Erythroblast (primary cell): ENCODE measurements around the gene EP400.
"Not testable (repeated sequence)": the region's sequence is repeated elsewhere in the genome, so short reads cannot be mapped to it uniquely, and the experiment has no call there.

Experiments used
- DNase-seq, 2 experiments: peaks; one replicate each; lab custom pipeline; 2025; lab: John Stamatoyannopoulos, UW
- GATA1 ChIP-seq: IDR thresholded peaks from 2 replicates; pipeline ENCODE4 v1.6.1; 2011; ENCODE audit warnings: low read depth, mild to moderate bottlenecking, control low read depth, low read length, moderate library complexity
- POLR2A ChIP-seq: IDR thresholded peaks from 2 replicates; pipeline ENCODE4 v1.6.1; 2011; ENCODE audit warnings: mild to moderate bottlenecking, low read length

EP400 gene

GRCh38 chr12:132071830-132072384, 122.2 kb downstream of the EP400 start:
- no peak for DNase-seq

GRCh38 chr12:132074216-132074615, 124.5 kb downstream of the EP400 start:
- TF ChIP-seq POLR2A = no peak
- TF ChIP-seq GATA1 = no peak
- no peak for DNase-seq

More at GRCh38 chr12:132071830-132072384, 122.2 kb downstream of the EP400 start:
- TF ChIP-seq GATA1 (no peak), POLR2A (no peak)

GRCh38 chr12:132075026-132075713, 125.4 kb downstream of the EP400 start:
- no peak for TF ChIP-seq GATA1
- no peak for TF ChIP-seq POLR2A
- DNase-seq = peak in 1 of 2 experiments; percentile 13

GRCh38 chr12:132075714-132076553, 126.2 kb downstream of the EP400 start:
- TF ChIP-seq POLR2A (no peak), GATA1 (no peak)
- DNase-seq = no peak

- DNase-seq = peak; percentile 14 to 35
- TF ChIP-seq POLR2A (no peak), GATA1 (no peak)
Measured at GRCh38 chr12:132076711-132077110, 127.0 kb downstream of the EP400 start.

- no peak for TF ChIP-seq GATA1
- TF ChIP-seq POLR2A = no peak
- DNase-seq = no peak
Measured at GRCh38 chr12:132077322-132078100, 127.8 kb downstream of the EP400 start.

GRCh38 chr12:132078190-132078589, 128.4 kb downstream of the EP400 start:
- TF ChIP-seq GATA1 = no peak
- no peak for TF ChIP-seq POLR2A
- DNase-seq = no peak

- DNase-seq = no peak
- TF ChIP-seq POLR2A (no peak), GATA1 (no peak)
Measured at GRCh38 chr12:132079200-132079599, 129.5 kb downstream of the EP400 start.

- DNase-seq = no peak
- TF ChIP-seq POLR2A (no peak), GATA1 (no peak)
Measured at GRCh38 chr12:132079695-132080094, 130.0 kb downstream of the EP400 start.

GRCh38 chr12:132080515-132080914, 130.8 kb downstream of the EP400 start:
- DNase-seq = not testable (repeated sequence)

- no peak for TF ChIP-seq POLR2A
- TF ChIP-seq GATA1 = no peak
Measured at GRCh38 chr12:132081423-132081822, 131.7 kb downstream of the EP400 start.

GRCh38 chr12:132083614-132083940, 133.8 kb downstream of the EP400 start:
- TF ChIP-seq POLR2A (peak; percentile 14), GATA1 (no peak)
- no peak for DNase-seq

More at GRCh38 chr12:132081423-132081822, 131.7 kb downstream of the EP400 start:
- no peak for DNase-seq

- no peak for TF ChIP-seq GATA1
- TF ChIP-seq POLR2A = peak; percentile 71
- peak; percentile 94 to 97 for DNase-seq
Measured at GRCh38 chr12:132083941-132084620, 134.3 kb downstream of the EP400 start.
